Endodermal cell (in vitro differentiated cells): ENCODE data around the gene EDEM3. TPM values are rescaled to one million over a fixed set of nuclear protein-coding genes. Genes with fewer than 3 reads are reported as not detected.
A peak's percentile ranks its signal among the peaks of the same experiment; 100 is the strongest.

ENCODE experiments used
- DNase-seq: peaks from one replicate; pipeline ENCODE4 v3.0.0-alpha.2; 2017
- H3K27ac ChIP-seq: 2 replicates; pipeline ENCODE4 v1.5.1; 2013; ENCODE audit warnings: mild to moderate bottlenecking, low read depth, low read length, moderate library complexity
- H3K27me3 ChIP-seq: 2 replicates; pipeline ENCODE4 v1.6.1; 2013; ENCODE audit warnings: mild to moderate bottlenecking, low read length, moderate library complexity; ENCODE audit not compliant: insufficient read depth, control insufficient read depth, poor library complexity, severe bottlenecking
- H3K36me3 ChIP-seq: 2 replicates; pipeline ENCODE4 v1.7.0; 2013; ENCODE audit warnings: mild to moderate bottlenecking, low read length, moderate library complexity; ENCODE audit not compliant: control insufficient read depth, insufficient read depth
- H3K4me1 ChIP-seq: one replicate; pipeline ENCODE4 v1.7.0; 2013; ENCODE audit warnings: low read length; ENCODE audit not compliant: control insufficient read depth, insufficient read depth
- H3K4me3 ChIP-seq: 2 replicates; pipeline ENCODE4 v1.5.1; 2013; ENCODE audit warnings: mild to moderate bottlenecking, low read length, moderate library complexity
- H3K9ac ChIP-seq: 2 replicates; pipeline ENCODE4 v1.6.1; 2013; ENCODE audit warnings: mild to moderate bottlenecking, low read length, moderate library complexity; ENCODE audit not compliant: poor library complexity, severe bottlenecking; ENCODE audit errors: extremely low read depth
- H3K9me3 ChIP-seq: 2 replicates; pipeline ENCODE4 v1.6.1; 2013; ENCODE audit warnings: mild to moderate bottlenecking, low read length, moderate library complexity; ENCODE audit not compliant: control insufficient read depth
- H3K27ac Mint-ChIP-seq: 2 replicates; pipeline ENCODE4 v1.8.0; 2020; ENCODE audit warnings: mixed read lengths
- H3K27me3 Mint-ChIP-seq: 2 replicates; pipeline ENCODE4 v1.8.0; 2021; ENCODE audit warnings: mild to moderate bottlenecking, mixed read lengths; ENCODE audit not compliant: insufficient read depth
- H3K36me3 Mint-ChIP-seq: 2 replicates; pipeline ENCODE4 v1.8.0; 2020; ENCODE audit warnings: low read depth, mixed read lengths
- H3K4me1 Mint-ChIP-seq: 2 replicates; pipeline ENCODE4 v1.8.0; 2020; ENCODE audit warnings: mixed read lengths
- H3K4me3 Mint-ChIP-seq: 2 replicates; pipeline ENCODE4 v1.8.0; 2020; ENCODE audit warnings: mild to moderate bottlenecking, moderate library complexity, mixed read lengths
- H3K9me3 Mint-ChIP-seq: 2 replicates; pipeline ENCODE4 v1.8.0; 2020; ENCODE audit warnings: mild to moderate bottlenecking, mixed read lengths
- CTCF ChIP-seq: fragments of 200-600 bp; sonication (generic); conservative IDR thresholded peaks from 2 replicates; pipeline ENCODE4 v1.5.0; 2021; ENCODE audit warnings: antibody characterized with exemption, mild to moderate bottlenecking
- WGBS, 2 experiments: methylation state at CpG; one replicate each; pipeline versions ENCODE4 v1.1.5 to v1.1.7; 2013; ENCODE audit warnings: missing lambda C conversion rate in 2 of 2, mixed read lengths in 1 of 2; ENCODE audit not compliant: insufficient coverage in 1 of 2, insufficient read length in 1 of 2; 5-methylcytosine and 5-hydroxymethylcytosine counted together
- total RNA-seq, 2 donors: library from RNA; stranded (reverse); fragmentation: NEBNext Ultra II Directional in 1 of 2; extraction: Animal tissue kit (Norgen Biotek cat#: 25700) in 1 of 2; gene quantifications; 2 replicates in 1 of 2; 3 replicates in 1 of 2; pipeline ENCODE4 v1.2.1, GENCODE V29; 2021

Gene EDEM3
- total RNA-seq, 2 donors from 2014 or later = 17.0 to 22.0 TPM

GRCh38 chr1:184664042-184664660, 90.5 kb downstream of the EDEM3 start:
- H3K4me1 ChIP-seq = peaks cover 13% of the 10 kb centered on the region
- no peak overlapping the region for H3K4me3 ChIP-seq
- WGBS, 2 experiments = 30 to 38% methylated on average over 30 to 40 of the region's 40 CpGs
- H3K9ac ChIP-seq = no peak overlapping the region
- H3K27me3 ChIP-seq = peaks cover 11% of the 10 kb centered on the region
- DNase-seq = peak; percentile 95
- Mint-ChIP-seq H3K36me3 (no peaks in the 10 kb centered on the region), H3K4me3 (peak overlapping the region; percentile 47), H3K9me3 (no peaks in the 10 kb centered on the region), H3K27ac (no peak overlapping the region), H3K4me1 (peaks cover 53% of the 10 kb centered on the region), H3K27me3 (peaks cover 15% of the 10 kb centered on the region)
- no peaks in the 10 kb centered on the region for H3K36me3 ChIP-seq
- peak; percentile 99 for TF ChIP-seq CTCF
- no peak overlapping the region for H3K27ac ChIP-seq
- no peaks in the 10 kb centered on the region for H3K9me3 ChIP-seq

- DNase-seq = no peak
- H3K4me1 Mint-ChIP-seq = peaks cover 41% of the 10 kb centered on the region
- peaks cover 15% of the 10 kb centered on the region for H3K27me3 Mint-ChIP-seq
- WGBS, 2 experiments = 15 to 38% methylated on average over 1 of the region's 1 CpG
- Histone ChIP-seq H3K4me1 (peaks cover 13% of the 10 kb centered on the region), H3K27me3 (peaks cover 11% of the 10 kb centered on the region), H3K36me3 (no peaks in the 10 kb centered on the region), H3K27ac (no peak overlapping the region), H3K4me3 (peak overlapping the region; percentile 46), H3K9ac (no peak overlapping the region), H3K9me3 (no peaks in the 10 kb centered on the region)
- no peaks in the 10 kb centered on the region for H3K9me3 Mint-ChIP-seq
- H3K36me3 Mint-ChIP-seq = no peaks in the 10 kb centered on the region
- no peak for TF ChIP-seq CTCF
- H3K27ac Mint-ChIP-seq = no peak overlapping the region
- no peak overlapping the region for H3K4me3 Mint-ChIP-seq
These were observed 92.9 kb downstream of the EDEM3 start for GRCh38 chr1:184661801-184662200.

GRCh38 chr1:184660462-184661191, 94.0 kb downstream of the EDEM3 start:
- H3K4me3 Mint-ChIP-seq = peak overlapping the region; percentile 5
- peaks cover 10% of the 10 kb centered on the region for H3K27me3 ChIP-seq
- H3K9me3 Mint-ChIP-seq = no peaks in the 10 kb centered on the region
- H3K4me1 ChIP-seq = peaks cover 13% of the 10 kb centered on the region
- H3K27me3 Mint-ChIP-seq = peaks cover 15% of the 10 kb centered on the region
- H3K27ac Mint-ChIP-seq = no peak overlapping the region
- no peaks in the 10 kb centered on the region for H3K36me3 ChIP-seq
- H3K4me1 Mint-ChIP-seq = peaks cover 37% of the 10 kb centered on the region
- 96% methylated on average over 2 of the region's 2 CpGs; no CpG with 5 or more reads in 1 of the 2 experiments for WGBS, 2 experiments
- H3K4me3 ChIP-seq = no peak overlapping the region
- H3K27ac ChIP-seq = no peak overlapping the region
- H3K36me3 Mint-ChIP-seq = no peaks in the 10 kb centered on the region
- TF ChIP-seq CTCF = no peak
- no peak overlapping the region for H3K9ac ChIP-seq
- H3K9me3 ChIP-seq = no peaks in the 10 kb centered on the region
- no peak for DNase-seq
